Gastroesophageal sphincter (tissue), 4 donors: ENCODE data around the gene ZNRD2. TPM values are rescaled to one million over a fixed set of nuclear protein-coding genes. Genes with fewer than 3 reads are reported as not detected.

Experiments used
- ATAC-seq: fragments of 150-250 bp; one replicate; pipeline ENCODE4 v1.9.1; 2016; ENCODE audit warnings: mild to moderate bottlenecking, moderate library complexity
- H3K27ac ChIP-seq, 4 donors: fragments of 200-600 bp; sonication (generic) in 3 of 4; 1 replicate in 3 of 4; 2 replicates in 1 of 4; pipeline ENCODE4 v1.5.1; 2016 to 2019
- H3K27me3 ChIP-seq: fragments of 200-600 bp; sonication (generic); one replicate; pipeline ENCODE4 v1.5.1; 2019
- H3K36me3 ChIP-seq, 2 donors: fragments of 200-600 bp; sonication (generic); one replicate each; pipeline ENCODE4 v1.5.1; 2019; ENCODE audit warnings: control low read depth in 1 of 2
- H3K4me1 ChIP-seq, 3 donors: fragments of 200-600 bp; sonication (generic); 1 replicate in 2 of 3; 2 replicates in 1 of 3; pipeline ENCODE4 v1.5.1; 2016 to 2019; ENCODE audit warnings: control low read depth in 2 of 3
- H3K4me3 ChIP-seq, 2 donors: fragments of 200-600 bp; sonication (generic); one replicate each; pipeline ENCODE4 v1.5.1; 2019; ENCODE audit warnings: mild to moderate bottlenecking in 1 of 2, moderate library complexity in 1 of 2
- H3K9me3 ChIP-seq, 3 donors: fragments of 200-600 bp; sonication (generic); one replicate each; pipeline ENCODE4 v1.5.1; 2017 to 2019; ENCODE audit warnings: control low read depth in 2 of 3
- EP300 ChIP-seq: sonication (generic); formaldehyde crosslinking; IDR thresholded peaks from one replicate; pipeline ENCODE4 v1.6.1; 2017; ENCODE audit warnings: antibody characterized with exemption, mild to moderate bottlenecking
- POLR2A ChIP-seq, 2 donors: fragments of 450-650 bp; IDR thresholded peaks; one replicate each; pipeline ENCODE4 v1.6.1; 2017; ENCODE audit warnings: antibody characterized with exemption in 2 of 2, mild to moderate bottlenecking in 2 of 2, moderate library complexity in 1 of 2
- POLR2AphosphoS5 ChIP-seq: sonication (generic); formaldehyde crosslinking; IDR thresholded peaks from one replicate; pipeline ENCODE4 v1.6.1; 2017; ENCODE audit warnings: antibody characterized with exemption
- WGBS, 2 donors: methylation state at CpG; one replicate each; pipeline ENCODE4 v1.1.5; 2018; ENCODE audit warnings: low coverage in 1 of 2; 5-methylcytosine and 5-hydroxymethylcytosine counted together
- total RNA-seq, 4 donors: library from RNA; depleted of rRNA; stranded (reverse); fragments of >200 nt; gene quantifications; one replicate each; pipeline ENCODE4 v1.1.0, GENCODE V29; 2016
- TF ChIP-seq, protein P1 (sequence below), 4 experiments: fragments of 200-600 bp in 2 of 4; fragments of 450-650 bp in 2 of 4; sonication (generic) in 1 of 4; IDR thresholded peaks; one replicate each; pipeline ENCODE4 v1.5.1; 2017 to 2019; ENCODE audit warnings: antibody characterized with exemption in 4 of 4, mild to moderate bottlenecking in 2 of 4, moderate library complexity in 2 of 4

Gene ZNRD2
- total RNA-seq, 4 donors from 2014 or later = 38.4 to 73.5 (median 43.5) TPM

DNA sequence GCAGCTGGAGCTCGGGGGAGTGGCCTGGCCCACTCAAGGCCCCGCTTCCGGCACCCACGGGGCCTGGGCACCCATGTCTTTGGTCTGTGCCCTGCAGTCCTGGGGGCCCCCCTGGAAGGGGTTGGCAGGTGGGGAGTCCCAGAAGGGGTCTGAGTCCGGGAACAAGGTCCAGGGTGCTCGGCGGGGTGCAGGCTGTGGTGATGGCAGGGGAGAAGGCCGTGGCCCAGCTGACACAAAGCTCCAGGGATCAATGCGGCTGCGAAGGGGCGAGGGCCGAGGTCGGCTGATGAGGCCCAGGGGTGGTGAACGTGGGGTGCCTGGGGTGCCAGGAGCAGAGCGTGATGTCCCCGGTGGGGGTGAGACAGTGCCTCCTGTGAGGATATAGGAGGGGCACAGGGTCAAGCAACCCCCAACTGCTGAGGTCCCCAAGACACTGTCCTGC is 28.0 kb downstream of the ZNRD2 start:
- ATAC-seq = no peak
- H3K27me3 ChIP-seq = no peaks in the 10 kb centered on the region
- 93% methylated on average over 5 of the region's 16 CpGs; no CpG with 5 or more reads in 1 of the 2 donors for WGBS, 2 donors
- no peak overlapping the region for H3K27ac ChIP-seq
- no peaks in the 10 kb centered on the region for H3K9me3 ChIP-seq
- H3K4me1 ChIP-seq = peaks cover 0 to 29% (median 13%) of the 10 kb centered on the region in 3 donors
- TF ChIP-seq POLR2AphosphoS5 (no peak), EP300 (no peak), POLR2A (IDR thresholded peaks at IDR 0.05) (no peak)
- TF ChIP-seq, protein P1, sequence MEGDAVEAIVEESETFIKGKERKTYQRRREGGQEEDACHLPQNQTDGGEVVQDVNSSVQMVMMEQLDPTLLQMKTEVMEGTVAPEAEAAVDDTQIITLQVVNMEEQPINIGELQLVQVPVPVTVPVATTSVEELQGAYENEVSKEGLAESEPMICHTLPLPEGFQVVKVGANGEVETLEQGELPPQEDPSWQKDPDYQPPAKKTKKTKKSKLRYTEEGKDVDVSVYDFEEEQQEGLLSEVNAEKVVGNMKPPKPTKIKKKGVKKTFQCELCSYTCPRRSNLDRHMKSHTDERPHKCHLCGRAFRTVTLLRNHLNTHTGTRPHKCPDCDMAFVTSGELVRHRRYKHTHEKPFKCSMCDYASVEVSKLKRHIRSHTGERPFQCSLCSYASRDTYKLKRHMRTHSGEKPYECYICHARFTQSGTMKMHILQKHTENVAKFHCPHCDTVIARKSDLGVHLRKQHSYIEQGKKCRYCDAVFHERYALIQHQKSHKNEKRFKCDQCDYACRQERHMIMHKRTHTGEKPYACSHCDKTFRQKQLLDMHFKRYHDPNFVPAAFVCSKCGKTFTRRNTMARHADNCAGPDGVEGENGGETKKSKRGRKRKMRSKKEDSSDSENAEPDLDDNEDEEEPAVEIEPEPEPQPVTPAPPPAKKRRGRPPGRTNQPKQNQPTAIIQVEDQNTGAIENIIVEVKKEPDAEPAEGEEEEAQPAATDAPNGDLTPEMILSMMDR (IDR thresholded peaks at IDR 0.05) = no peak
- H3K4me3 ChIP-seq = no peak overlapping the region
- H3K36me3 ChIP-seq = peaks cover 0 to 68% of the 10 kb centered on the region in 2 donors

DNA sequence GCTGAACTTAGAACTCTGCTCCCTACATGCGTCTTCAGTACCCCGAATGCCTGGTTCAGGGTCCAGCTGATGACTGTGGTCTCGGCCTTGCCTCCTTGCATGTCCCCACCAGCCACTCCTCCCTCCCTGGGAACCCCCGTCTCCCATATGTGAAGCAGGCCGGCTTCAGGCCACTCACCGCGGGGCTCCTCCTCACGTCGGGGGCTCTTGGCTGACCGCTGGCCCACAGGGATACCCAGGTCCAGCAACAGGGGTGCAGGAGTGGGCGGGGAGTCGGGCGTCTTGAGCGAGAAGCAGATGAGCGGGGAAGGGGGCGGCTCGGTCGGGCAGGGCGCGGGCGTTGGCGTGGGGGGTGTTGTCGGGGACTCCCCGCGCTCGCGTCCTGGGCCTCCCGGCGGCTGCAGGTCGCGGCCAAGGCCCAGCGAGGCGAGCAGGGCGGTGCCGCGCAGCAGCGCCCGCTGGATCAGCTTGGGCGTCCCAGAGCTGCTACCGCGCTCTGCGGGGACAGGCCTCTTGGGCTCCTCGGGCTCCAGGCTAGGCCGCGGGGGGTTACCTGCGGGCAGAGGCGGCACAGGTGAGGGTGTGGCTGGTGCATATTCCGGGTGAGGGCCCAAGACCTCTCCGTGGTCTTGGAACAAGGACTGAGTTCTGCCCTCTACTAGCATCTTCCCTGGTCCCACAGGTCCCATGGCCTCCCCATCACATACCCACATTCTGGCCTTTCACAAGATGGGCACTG is 29.1 kb downstream of the ZNRD2 start:
- 83 to 86% methylated on average over 2 of the region's 49 CpGs for WGBS, 2 donors
- no peak overlapping the region for H3K4me3 ChIP-seq
- peaks cover 0 to 18% (median 10%) of the 10 kb centered on the region in 3 donors for H3K4me1 ChIP-seq
- no peak overlapping the region for H3K27ac ChIP-seq
- TF ChIP-seq POLR2A (IDR thresholded peaks at IDR 0.05) (no peak), POLR2AphosphoS5 (no peak)
- no peaks in the 10 kb centered on the region for H3K27me3 ChIP-seq
- H3K9me3 ChIP-seq = no peaks in the 10 kb centered on the region
- H3K36me3 ChIP-seq = peaks cover 0 to 76% of the 10 kb centered on the region in 2 donors
- ATAC-seq = no peak

DNA sequence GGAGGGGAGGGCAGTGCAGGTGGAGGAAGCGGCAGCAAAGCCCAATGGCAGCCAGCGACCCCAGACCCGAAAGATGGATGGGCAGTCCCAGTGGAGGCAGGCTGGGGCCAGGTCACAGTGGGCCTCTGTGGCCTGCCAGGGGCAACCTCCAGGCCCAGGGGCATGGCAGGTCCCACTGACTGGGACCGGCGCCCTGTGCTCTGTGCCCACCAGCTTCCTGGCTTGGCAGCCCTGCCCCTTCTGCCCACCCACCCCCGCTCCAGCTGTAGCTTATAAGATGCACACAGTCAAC is 29.6 kb downstream of the ZNRD2 start:
- Histone ChIP-seq H3K4me1 (peaks cover 0 to 13% (median 8%) of the 10 kb centered on the region in 3 donors), H3K36me3 (peaks cover 0 to 81% of the 10 kb centered on the region in 2 donors), H3K27me3 (no peaks in the 10 kb centered on the region), H3K4me3 (no peak overlapping the region), H3K27ac (no peak overlapping the region), H3K9me3 (no peaks in the 10 kb centered on the region)
- TF ChIP-seq, protein P1 (IDR thresholded peaks at IDR 0.05) = no peak
- TF ChIP-seq POLR2AphosphoS5 (no peak), EP300 (no peak), POLR2A (IDR thresholded peaks at IDR 0.05) (no peak)
- WGBS, 2 donors = no CpG with 5 or more reads among the region's 6 CpGs
- no peak for ATAC-seq

DNA sequence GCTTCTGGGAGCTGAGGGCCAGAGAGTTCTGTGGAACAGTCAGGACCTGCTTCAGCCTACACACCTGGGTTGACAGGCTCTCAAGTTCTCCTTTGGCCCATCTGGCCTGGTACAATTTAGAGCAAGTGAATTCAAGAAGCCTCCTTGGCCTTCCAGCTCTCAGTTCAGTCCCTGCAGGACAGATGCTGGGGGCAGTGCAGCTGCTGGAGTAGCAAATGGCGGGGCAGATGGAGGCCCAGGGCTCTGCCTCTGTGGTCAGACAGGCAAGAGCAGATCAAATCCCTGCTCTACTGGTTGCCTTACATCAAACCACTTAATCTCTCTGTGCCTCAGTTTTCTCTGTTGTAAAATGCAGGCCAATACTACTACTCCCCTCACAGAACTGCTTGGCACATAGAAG is 34.0 kb downstream of the ZNRD2 start:
- peak overlapping the region in 1 of 4 donors; percentile 83 for H3K27ac ChIP-seq
- TF ChIP-seq, protein P1 (IDR thresholded peaks at IDR 0.05) = no peak
- TF ChIP-seq EP300 = no peak
- no peak for TF ChIP-seq POLR2AphosphoS5
- no peak for TF ChIP-seq POLR2A (IDR thresholded peaks at IDR 0.05)
- H3K4me3 ChIP-seq = no peak overlapping the region
- H3K4me1 ChIP-seq = peaks cover 0 to 35% (median 15%) of the 10 kb centered on the region in 3 donors
- H3K36me3 ChIP-seq = peaks cover 0 to 89% of the 10 kb centered on the region in 2 donors
- no peaks in the 10 kb centered on the region for H3K27me3 ChIP-seq
- H3K9me3 ChIP-seq = no peaks in the 10 kb centered on the region
- WGBS, 2 donors = no CpG with 5 or more reads among the region's 1 CpG
- no peak for ATAC-seq

DNA sequence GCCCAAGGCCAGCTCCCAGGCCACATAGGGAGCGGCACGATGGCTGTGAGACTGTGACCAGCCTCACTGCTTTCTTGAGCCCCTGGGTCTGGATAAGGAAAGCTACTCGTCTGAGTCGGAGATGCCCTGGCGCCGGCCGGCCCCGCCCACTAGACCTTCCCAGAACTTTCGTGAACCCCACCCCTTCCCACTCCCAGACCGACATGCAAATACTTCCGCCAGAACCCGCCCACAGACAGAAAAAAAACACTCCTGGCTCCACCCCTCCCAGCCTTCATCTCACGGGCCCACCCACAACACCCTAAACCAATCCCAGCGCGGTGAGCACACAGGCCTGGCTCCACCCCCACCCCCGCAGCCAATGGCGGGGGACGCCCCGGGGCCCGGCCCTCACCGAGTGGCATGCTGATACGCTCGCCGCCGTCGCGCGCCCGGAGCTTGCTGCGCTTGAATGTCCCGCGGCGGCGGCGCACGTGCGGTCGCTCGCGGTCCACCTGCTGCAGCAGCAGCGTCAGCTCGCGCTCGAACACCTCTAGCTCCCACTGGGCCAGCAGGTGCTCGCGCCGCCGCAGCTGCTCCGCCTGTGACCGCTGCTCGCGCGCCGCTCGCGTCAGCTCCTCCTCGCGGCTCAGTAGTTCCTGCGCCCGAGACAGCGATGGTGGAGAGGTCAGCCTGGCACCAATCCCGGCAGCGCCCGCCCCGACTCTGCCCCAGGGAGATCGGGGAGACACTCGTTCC is 36.8 kb downstream of the ZNRD2 start:
- Histone ChIP-seq H3K4me3 (peak overlapping the region in 1 of 2 donors; percentile 46), H3K4me1 (peaks cover 0 to 63% (median 43%) of the 10 kb centered on the region in 3 donors), H3K27me3 (no peaks in the 10 kb centered on the region), H3K36me3 (peaks cover 0 to 77% of the 10 kb centered on the region in 2 donors), H3K27ac (peak overlapping the region; percentile 35 to 87 (median 84)), H3K9me3 (no peaks in the 10 kb centered on the region)
- peak in 1 of 2 donors; percentile 17 for TF ChIP-seq POLR2A (IDR thresholded peaks at IDR 0.05)
- no peak for TF ChIP-seq EP300
- TF ChIP-seq, protein P1 (IDR thresholded peaks at IDR 0.05) = peak in 3 of 4 experiments; percentile 18 to 22 (median 22)
- peak; percentile 73 for TF ChIP-seq POLR2AphosphoS5
- WGBS, 2 donors = no CpG with 5 or more reads among the region's 67 CpGs
- peak; percentile 98 for ATAC-seq
